HEK293 (cell line): ENCODE measurements around the gene NEK1.

Experiments used
- CTCF ChIP-seq: fragments of 450-650 bp; formaldehyde crosslinking; IDR thresholded peaks from 2 replicates; pipeline ENCODE4 v1.5.1; 2016; ENCODE audit warnings: missing biosample characterization, missing genetic modification characterization
- ZBTB48 ChIP-seq: fragments of 450-650 bp; formaldehyde crosslinking; IDR thresholded peaks from 2 replicates; pipeline ENCODE4 v1.5.1; 2016; ENCODE audit warnings: missing biosample characterization, missing genetic modification characterization
- ZNF274 ChIP-seq, 2 experiments: fragments of 200-500 bp in 1 of 2; fragments of 450-650 bp in 1 of 2; sonication (Bioruptor generic) in 1 of 2; formaldehyde crosslinking in 1 of 2; IDR thresholded peaks; 2 replicates each; pipeline versions ENCODE4 v1.5.1 to v1.6.1; 2014 to 2016; ENCODE audit warnings: borderline replicate concordance in 1 of 2, inconsistent platforms in 1 of 2, low read length in 1 of 2, missing biosample characterization in 1 of 2, missing genetic modification characterization in 1 of 2

GRCh38 chr4:169492436-169493163 lies 119.8 kb downstream of the NEK1 start:
- no peak for TF ChIP-seq ZBTB48
- TF ChIP-seq CTCF (tag by site-specific recombination): no peak
- TF ChIP-seq ZNF274 (IDR thresholded peaks at IDR 0.05; ENCODE audit: low read length): no peak
- no peak for TF ChIP-seq ZNF274 (tag by site-specific recombination; IDR thresholded peaks at IDR 0.05; ENCODE audit: borderline replicate concordance)
